HG03378 (cell line): ENCODE results near the gene SLC1A5.
"Not testable (repeated sequence)": the region's sequence is repeated elsewhere in the genome, so short reads cannot be mapped to it uniquely, and the experiment has no call there.

Experiments used
- ATAC-seq: cut with Tn5 transposase; IDR thresholded peaks from one replicate; pipeline ENCODE4 v1.9.1; 2021; ENCODE audit warnings: mild to moderate bottlenecking, moderate library complexity; ENCODE audit not compliant: unreplicated experiment

SLC1A5 gene

GRCh38 chr19:46772170-46773017 is 16.0 kb downstream of the SLC1A5 start:
- ATAC-seq, result no peak

- ATAC-seq, result not testable (repeated sequence)
Observed at GRCh38 chr19:46768746-46769145, 19.6 kb downstream of the SLC1A5 start.

GRCh38 chr19:46766569-46767317 is 21.7 kb downstream of the SLC1A5 start:
- ATAC-seq, result no peak

GRCh38 chr19:46764817-46765291 is 23.5 kb downstream of the SLC1A5 start:
- no peak for ATAC-seq

GRCh38 chr19:46762245-46762890 is 26.0 kb downstream of the SLC1A5 start:
- ATAC-seq, result no peak

GRCh38 chr19:46761418-46761831 is 27.0 kb downstream of the SLC1A5 start:
- no peak for ATAC-seq

- ATAC-seq, result not testable (repeated sequence)
Observed at GRCh38 chr19:46760897-46761296, 27.5 kb downstream of the SLC1A5 start.

GRCh38 chr19:46760363-46760762 is 28.0 kb downstream of the SLC1A5 start:
- ATAC-seq, result no peak

GRCh38 chr19:46759817-46760333 is 28.5 kb downstream of the SLC1A5 start:
- ATAC-seq, result no peak

GRCh38 chr19:46759206-46759605 is 29.2 kb downstream of the SLC1A5 start:
- no peak for ATAC-seq

GRCh38 chr19:46756544-46756888 is 31.9 kb downstream of the SLC1A5 start:
- ATAC-seq, result no peak

GRCh38 chr19:46755853-46756543 is 32.4 kb downstream of the SLC1A5 start:
- ATAC-seq, result no peak

- no peak for ATAC-seq
Observed at GRCh38 chr19:46755077-46755852, 33.1 kb downstream of the SLC1A5 start.

GRCh38 chr19:46753420-46754155 is 34.8 kb downstream of the SLC1A5 start:
- no peak for ATAC-seq

GRCh38 chr19:46748325-46749109 is 39.9 kb downstream of the SLC1A5 start:
- ATAC-seq, result no peak

- no peak for ATAC-seq
Observed at GRCh38 chr19:46746281-46747057, 41.9 kb downstream of the SLC1A5 start, which contains the start of gene STRN4. TSS of gene STRN4 (minus strand) at chr19:46746450. CDS start at chr19:46746430, 20 bp downstream.

- ATAC-seq, result no peak
Observed at GRCh38 chr19:46745521-46746280, 42.7 kb downstream of the SLC1A5 start, which contains the start of gene FKRP. TSS of gene FKRP (plus strand) at chr19:46746057. CDS start at chr19:46755451, 9,394 bp downstream.
